ENCODE measurements around the gene ALK. TPM values are rescaled to one million over a fixed set of nuclear protein-coding genes. Genes with fewer than 3 reads are reported as not detected.

ALK gene
- total and polyA plus RNA-seq, 2 experiments from 2014 or later: 0.35 TPM; not detected in 1

DNA sequence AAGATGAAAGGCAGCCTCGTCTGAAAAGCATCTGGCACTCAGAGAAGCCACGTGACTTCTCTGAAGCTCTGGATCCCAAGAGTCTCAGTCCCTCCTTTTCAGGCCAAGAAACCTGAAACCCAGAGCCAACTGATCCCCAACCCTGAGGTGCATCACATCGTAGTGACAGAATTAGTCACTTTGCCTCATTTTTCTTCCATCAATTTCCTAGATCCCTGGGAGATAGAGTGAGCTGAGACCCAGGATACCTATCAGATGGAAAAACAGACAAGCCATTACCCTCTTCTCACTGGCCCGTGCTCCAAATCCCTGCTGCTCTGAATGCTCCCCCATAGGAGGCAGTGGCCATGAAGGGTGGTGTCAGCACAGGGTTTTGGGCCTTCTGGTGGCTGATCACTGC is 113.1 kb downstream of the ALK start:
- H3K27ac ChIP-seq (ENCODE audit: low read depth): no peak overlapping the region
- no peaks in the 10 kb centered on the region for H3K27me3 ChIP-seq (ENCODE audit: insufficient read depth)
- Mint-ChIP-seq H3K9me3 (no peaks in the 10 kb centered on the region; the same call in 2 of the 3 replicates), H3K27me3 (ENCODE audit: insufficient read depth, low read depth, poor library complexity) (no peaks in the 10 kb centered on the region), H3K4me3 (no peak overlapping the region), H3K4me1 (peaks cover 11% of the 10 kb centered on the region), H3K36me3 (ENCODE audit: low read depth) (no peaks in the 10 kb centered on the region), H3K27ac (no peak overlapping the region)
- H3K4me1 ChIP-seq (ENCODE audit: insufficient read depth): peaks cover 6% of the 10 kb centered on the region
- no peaks in the 10 kb centered on the region for H4K20me1 ChIP-seq (replicated peaks; ENCODE audit: insufficient read depth)
- H3K9me2 ChIP-seq (ENCODE audit: insufficient read depth): peaks cover 5% of the 10 kb centered on the region; the same call in 1 of the 2 replicates
- no peak overlapping the region for H3K4me3 ChIP-seq
- H3K4me2 ChIP-seq: no peak overlapping the region
- no peaks in the 10 kb centered on the region for H3F3A ChIP-seq (replicated peaks; ENCODE audit: low read depth)
- no peak overlapping the region for H2AFZ ChIP-seq
- DNase-seq (ENCODE audit: low spot score) (no peak), ATAC-seq (no peak)
- no peaks in the 10 kb centered on the region for H3K36me3 ChIP-seq (ENCODE audit: insufficient read depth)
- H3K79me2 ChIP-seq (replicated peaks; ENCODE audit: insufficient read depth): no peaks in the 10 kb centered on the region
- TF ChIP-seq STAT1 (IDR thresholded peaks at IDR 0.05; ENCODE audit: unreplicated experiment): no peak
- TF ChIP-seq ZNF331 (CRISPR knock-in tag; IDR thresholded peaks at IDR 0.05; ENCODE audit: low read depth): no peak
- TF ChIP-seq, protein P1, sequence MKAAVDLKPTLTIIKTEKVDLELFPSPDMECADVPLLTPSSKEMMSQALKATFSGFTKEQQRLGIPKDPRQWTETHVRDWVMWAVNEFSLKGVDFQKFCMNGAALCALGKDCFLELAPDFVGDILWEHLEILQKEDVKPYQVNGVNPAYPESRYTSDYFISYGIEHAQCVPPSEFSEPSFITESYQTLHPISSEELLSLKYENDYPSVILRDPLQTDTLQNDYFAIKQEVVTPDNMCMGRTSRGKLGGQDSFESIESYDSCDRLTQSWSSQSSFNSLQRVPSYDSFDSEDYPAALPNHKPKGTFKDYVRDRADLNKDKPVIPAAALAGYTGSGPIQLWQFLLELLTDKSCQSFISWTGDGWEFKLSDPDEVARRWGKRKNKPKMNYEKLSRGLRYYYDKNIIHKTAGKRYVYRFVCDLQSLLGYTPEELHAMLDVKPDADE (IDR thresholded peaks at IDR 0.05): no peak
- TF ChIP-seq, protein P2, sequence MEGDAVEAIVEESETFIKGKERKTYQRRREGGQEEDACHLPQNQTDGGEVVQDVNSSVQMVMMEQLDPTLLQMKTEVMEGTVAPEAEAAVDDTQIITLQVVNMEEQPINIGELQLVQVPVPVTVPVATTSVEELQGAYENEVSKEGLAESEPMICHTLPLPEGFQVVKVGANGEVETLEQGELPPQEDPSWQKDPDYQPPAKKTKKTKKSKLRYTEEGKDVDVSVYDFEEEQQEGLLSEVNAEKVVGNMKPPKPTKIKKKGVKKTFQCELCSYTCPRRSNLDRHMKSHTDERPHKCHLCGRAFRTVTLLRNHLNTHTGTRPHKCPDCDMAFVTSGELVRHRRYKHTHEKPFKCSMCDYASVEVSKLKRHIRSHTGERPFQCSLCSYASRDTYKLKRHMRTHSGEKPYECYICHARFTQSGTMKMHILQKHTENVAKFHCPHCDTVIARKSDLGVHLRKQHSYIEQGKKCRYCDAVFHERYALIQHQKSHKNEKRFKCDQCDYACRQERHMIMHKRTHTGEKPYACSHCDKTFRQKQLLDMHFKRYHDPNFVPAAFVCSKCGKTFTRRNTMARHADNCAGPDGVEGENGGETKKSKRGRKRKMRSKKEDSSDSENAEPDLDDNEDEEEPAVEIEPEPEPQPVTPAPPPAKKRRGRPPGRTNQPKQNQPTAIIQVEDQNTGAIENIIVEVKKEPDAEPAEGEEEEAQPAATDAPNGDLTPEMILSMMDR (conservative IDR thresholded peaks at IDR 0.05; ENCODE audit: low read depth in 2 of 2): no peak
- TF ChIP-seq, protein P3, sequence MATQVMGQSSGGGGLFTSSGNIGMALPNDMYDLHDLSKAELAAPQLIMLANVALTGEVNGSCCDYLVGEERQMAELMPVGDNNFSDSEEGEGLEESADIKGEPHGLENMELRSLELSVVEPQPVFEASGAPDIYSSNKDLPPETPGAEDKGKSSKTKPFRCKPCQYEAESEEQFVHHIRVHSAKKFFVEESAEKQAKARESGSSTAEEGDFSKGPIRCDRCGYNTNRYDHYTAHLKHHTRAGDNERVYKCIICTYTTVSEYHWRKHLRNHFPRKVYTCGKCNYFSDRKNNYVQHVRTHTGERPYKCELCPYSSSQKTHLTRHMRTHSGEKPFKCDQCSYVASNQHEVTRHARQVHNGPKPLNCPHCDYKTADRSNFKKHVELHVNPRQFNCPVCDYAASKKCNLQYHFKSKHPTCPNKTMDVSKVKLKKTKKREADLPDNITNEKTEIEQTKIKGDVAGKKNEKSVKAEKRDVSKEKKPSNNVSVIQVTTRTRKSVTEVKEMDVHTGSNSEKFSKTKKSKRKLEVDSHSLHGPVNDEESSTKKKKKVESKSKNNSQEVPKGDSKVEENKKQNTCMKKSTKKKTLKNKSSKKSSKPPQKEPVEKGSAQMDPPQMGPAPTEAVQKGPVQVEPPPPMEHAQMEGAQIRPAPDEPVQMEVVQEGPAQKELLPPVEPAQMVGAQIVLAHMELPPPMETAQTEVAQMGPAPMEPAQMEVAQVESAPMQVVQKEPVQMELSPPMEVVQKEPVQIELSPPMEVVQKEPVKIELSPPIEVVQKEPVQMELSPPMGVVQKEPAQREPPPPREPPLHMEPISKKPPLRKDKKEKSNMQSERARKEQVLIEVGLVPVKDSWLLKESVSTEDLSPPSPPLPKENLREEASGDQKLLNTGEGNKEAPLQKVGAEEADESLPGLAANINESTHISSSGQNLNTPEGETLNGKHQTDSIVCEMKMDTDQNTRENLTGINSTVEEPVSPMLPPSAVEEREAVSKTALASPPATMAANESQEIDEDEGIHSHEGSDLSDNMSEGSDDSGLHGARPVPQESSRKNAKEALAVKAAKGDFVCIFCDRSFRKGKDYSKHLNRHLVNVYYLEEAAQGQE (IDR thresholded peaks at IDR 0.05; ENCODE audit: unreplicated experiment): no peak
- no peak for TF ChIP-seq NANOG (IDR thresholded peaks at IDR 0.05; ENCODE audit: borderline replicate concordance)
- TF ChIP-seq EZH2phosphoT487 (IDR thresholded peaks at IDR 0.05; ENCODE audit: unreplicated experiment): no peak
- TF ChIP-seq, protein P4, sequence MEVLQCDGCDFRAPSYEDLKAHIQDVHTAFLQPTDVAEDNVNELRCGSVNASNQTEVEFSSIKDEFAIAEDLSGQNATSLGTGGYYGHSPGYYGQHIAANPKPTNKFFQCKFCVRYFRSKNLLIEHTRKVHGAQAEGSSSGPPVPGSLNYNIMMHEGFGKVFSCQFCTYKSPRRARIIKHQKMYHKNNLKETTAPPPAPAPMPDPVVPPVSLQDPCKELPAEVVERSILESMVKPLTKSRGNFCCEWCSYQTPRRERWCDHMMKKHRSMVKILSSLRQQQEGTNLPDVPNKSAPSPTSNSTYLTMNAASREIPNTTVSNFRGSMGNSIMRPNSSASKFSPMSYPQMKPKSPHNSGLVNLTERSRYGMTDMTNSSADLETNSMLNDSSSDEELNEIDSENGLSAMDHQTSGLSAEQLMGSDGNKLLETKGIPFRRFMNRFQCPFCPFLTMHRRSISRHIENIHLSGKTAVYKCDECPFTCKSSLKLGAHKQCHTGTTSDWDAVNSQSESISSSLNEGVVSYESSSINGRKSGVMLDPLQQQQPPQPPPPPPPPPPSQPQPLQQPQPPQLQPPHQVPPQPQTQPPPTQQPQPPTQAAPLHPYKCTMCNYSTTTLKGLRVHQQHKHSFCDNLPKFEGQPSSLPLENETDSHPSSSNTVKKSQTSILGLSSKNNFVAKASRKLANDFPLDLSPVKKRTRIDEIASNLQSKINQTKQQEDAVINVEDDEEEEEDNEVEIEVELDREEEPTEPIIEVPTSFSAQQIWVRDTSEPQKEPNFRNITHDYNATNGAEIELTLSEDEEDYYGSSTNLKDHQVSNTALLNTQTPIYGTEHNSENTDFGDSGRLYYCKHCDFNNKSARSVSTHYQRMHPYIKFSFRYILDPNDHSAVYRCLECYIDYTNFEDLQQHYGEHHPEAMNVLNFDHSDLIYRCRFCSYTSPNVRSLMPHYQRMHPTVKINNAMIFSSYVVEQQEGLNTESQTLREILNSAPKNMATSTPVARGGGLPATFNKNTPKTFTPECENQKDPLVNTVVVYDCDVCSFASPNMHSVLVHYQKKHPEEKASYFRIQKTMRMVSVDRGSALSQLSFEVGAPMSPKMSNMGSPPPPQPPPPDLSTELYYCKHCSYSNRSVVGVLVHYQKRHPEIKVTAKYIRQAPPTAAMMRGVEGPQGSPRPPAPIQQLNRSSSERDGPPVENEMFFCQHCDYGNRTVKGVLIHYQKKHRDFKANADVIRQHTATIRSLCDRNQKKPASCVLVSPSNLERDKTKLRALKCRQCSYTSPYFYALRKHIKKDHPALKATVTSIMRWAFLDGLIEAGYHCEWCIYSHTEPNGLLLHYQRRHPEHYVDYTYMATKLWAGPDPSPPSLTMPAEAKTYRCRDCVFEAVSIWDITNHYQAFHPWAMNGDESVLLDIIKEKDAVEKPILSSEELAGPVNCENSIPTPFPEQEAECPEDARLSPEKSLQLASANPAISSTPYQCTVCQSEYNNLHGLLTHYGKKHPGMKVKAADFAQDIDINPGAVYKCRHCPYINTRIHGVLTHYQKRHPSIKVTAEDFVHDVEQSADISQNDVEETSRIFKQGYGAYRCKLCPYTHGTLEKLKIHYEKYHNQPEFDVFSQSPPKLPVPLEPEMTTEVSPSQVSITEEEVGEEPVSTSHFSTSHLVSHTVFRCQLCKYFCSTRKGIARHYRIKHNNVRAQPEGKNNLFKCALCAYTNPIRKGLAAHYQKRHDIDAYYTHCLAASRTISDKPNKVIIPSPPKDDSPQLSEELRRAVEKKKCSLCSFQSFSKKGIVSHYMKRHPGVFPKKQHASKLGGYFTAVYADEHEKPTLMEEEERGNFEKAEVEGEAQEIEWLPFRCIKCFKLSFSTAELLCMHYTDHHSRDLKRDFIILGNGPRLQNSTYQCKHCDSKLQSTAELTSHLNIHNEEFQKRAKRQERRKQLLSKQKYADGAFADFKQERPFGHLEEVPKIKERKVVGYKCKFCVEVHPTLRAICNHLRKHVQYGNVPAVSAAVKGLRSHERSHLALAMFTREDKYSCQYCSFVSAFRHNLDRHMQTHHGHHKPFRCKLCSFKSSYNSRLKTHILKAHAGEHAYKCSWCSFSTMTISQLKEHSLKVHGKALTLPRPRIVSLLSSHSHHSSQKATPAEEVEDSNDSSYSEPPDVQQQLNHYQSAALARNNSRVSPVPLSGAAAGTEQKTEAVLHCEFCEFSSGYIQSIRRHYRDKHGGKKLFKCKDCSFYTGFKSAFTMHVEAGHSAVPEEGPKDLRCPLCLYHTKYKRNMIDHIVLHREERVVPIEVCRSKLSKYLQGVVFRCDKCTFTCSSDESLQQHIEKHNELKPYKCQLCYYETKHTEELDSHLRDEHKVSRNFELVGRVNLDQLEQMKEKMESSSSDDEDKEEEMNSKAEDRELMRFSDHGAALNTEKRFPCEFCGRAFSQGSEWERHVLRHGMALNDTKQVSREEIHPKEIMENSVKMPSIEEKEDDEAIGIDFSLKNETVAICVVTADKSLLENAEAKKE (CRISPR knock-in tag; IDR thresholded peaks at IDR 0.05): no peak
- no peak for TF ChIP-seq POLR2AphosphoS5 (IDR thresholded peaks at IDR 0.05; ENCODE audit: low read depth)
- no peak for TF ChIP-seq JUNB (IDR thresholded peaks at IDR 0.05; ENCODE audit: unreplicated experiment)
- TF ChIP-seq ZNF114 (CRISPR knock-in tag; IDR thresholded peaks at IDR 0.05): no peak
- TF ChIP-seq CREB1 (CRISPR knock-in tag; IDR thresholded peaks at IDR 0.05; ENCODE audit: low read depth): no peak
- TF ChIP-seq EZH2 (IDR thresholded peaks at IDR 0.05; ENCODE audit: low read depth, unreplicated experiment): no peak
